HL-60 (cell line): Measurements from ENCODE around the gene GSN.
"Not testable (repeated sequence)": the region's sequence is repeated elsewhere in the genome, so short reads cannot be mapped to it uniquely, and the experiment has no call there.

ENCODE experiments used
- DNase-seq, 2 experiments: peaks; one replicate each; pipeline ENCODE4 v3.0.0-alpha.2; 2010 to 2020; ENCODE audit warnings: low read depth in 1 of 2, low spot score in 1 of 2
- H3K27ac ChIP-seq: fragments of 250-450 bp; sonication (Bioruptor Pico); replicated peaks from 2 replicates; pipeline ENCODE4 v1.5.1; 2020; ENCODE audit warnings: mild to moderate bottlenecking, moderate library complexity
- H3K27me3 ChIP-seq: fragments of 250-450 bp; sonication (Bioruptor Pico); 2 replicates; pipeline ENCODE4 v1.5.1; 2021; ENCODE audit warnings: mild to moderate bottlenecking, moderate library complexity; ENCODE audit not compliant: insufficient read depth, poor library complexity, severe bottlenecking
- H3K4me3 ChIP-seq: replicated peaks from 2 replicates; pipeline ENCODE4 v1.5.1; 2011; ENCODE audit warnings: mild to moderate bottlenecking, control low read depth, low read length; ENCODE audit not compliant: insufficient read depth
- GABPA ChIP-seq: IDR thresholded peaks from 2 replicates; pipeline ENCODE4 v1.6.1; 2012; ENCODE audit warnings: low read depth
- POLR2AphosphoS5 ChIP-seq: IDR thresholded peaks from 2 replicates; pipeline ENCODE4 v1.6.1; 2012; ENCODE audit warnings: low read depth
- SPI1 ChIP-seq: IDR thresholded peaks from 2 replicates; pipeline ENCODE4 v1.6.1; 2012; ENCODE audit warnings: low read depth, mild to moderate bottlenecking, borderline replicate concordance
- TF ChIP-seq, protein P1 (sequence below): IDR thresholded peaks from one replicate; pipeline ENCODE4 v1.5.1; 2011; ENCODE audit warnings: low read length, control low read depth, inconsistent platforms; ENCODE audit not compliant: insufficient read depth
- TF ChIP-seq, protein P2 (sequence below): IDR thresholded peaks from 2 replicates; pipeline ENCODE4 v1.6.1; 2012; ENCODE audit warnings: low read depth; ENCODE audit not compliant: insufficient replicate concordance

The GSN gene

DNA sequence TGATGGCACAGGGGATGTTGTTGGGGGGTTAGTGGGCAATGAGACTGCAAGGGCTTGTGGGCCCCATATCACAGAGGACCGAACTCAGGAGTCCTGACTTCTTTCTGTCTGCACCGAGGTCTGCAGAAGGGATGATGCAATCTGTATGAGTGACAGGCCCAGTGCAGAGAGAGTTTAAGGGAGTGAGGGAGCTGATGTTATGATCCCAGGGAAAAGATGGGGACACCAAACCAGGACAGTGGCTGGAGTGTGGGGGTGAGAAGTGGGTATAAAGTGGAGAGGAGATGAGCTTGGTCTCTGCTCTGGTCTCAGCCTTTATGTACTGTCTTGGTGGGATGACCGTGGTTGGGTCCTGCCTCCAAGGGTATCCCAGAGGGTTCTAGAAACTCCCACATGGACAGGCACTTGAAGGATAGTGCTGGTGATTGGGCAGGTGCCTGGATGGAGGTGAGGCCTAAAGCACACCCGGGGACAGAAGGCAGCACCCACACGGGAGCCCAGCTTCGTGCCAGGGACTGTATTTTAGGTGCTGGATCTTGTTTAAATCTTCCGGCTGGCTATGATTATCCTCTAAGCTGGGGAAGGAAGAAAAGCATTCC lies 21.9 kb downstream of the GSN start:
- TF ChIP-seq POLR2AphosphoS5: no peak
- TF ChIP-seq, protein P1, sequence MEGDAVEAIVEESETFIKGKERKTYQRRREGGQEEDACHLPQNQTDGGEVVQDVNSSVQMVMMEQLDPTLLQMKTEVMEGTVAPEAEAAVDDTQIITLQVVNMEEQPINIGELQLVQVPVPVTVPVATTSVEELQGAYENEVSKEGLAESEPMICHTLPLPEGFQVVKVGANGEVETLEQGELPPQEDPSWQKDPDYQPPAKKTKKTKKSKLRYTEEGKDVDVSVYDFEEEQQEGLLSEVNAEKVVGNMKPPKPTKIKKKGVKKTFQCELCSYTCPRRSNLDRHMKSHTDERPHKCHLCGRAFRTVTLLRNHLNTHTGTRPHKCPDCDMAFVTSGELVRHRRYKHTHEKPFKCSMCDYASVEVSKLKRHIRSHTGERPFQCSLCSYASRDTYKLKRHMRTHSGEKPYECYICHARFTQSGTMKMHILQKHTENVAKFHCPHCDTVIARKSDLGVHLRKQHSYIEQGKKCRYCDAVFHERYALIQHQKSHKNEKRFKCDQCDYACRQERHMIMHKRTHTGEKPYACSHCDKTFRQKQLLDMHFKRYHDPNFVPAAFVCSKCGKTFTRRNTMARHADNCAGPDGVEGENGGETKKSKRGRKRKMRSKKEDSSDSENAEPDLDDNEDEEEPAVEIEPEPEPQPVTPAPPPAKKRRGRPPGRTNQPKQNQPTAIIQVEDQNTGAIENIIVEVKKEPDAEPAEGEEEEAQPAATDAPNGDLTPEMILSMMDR: no peak
- TF ChIP-seq GABPA: no peak
- no peak for TF ChIP-seq SPI1
- TF ChIP-seq, protein P2, sequence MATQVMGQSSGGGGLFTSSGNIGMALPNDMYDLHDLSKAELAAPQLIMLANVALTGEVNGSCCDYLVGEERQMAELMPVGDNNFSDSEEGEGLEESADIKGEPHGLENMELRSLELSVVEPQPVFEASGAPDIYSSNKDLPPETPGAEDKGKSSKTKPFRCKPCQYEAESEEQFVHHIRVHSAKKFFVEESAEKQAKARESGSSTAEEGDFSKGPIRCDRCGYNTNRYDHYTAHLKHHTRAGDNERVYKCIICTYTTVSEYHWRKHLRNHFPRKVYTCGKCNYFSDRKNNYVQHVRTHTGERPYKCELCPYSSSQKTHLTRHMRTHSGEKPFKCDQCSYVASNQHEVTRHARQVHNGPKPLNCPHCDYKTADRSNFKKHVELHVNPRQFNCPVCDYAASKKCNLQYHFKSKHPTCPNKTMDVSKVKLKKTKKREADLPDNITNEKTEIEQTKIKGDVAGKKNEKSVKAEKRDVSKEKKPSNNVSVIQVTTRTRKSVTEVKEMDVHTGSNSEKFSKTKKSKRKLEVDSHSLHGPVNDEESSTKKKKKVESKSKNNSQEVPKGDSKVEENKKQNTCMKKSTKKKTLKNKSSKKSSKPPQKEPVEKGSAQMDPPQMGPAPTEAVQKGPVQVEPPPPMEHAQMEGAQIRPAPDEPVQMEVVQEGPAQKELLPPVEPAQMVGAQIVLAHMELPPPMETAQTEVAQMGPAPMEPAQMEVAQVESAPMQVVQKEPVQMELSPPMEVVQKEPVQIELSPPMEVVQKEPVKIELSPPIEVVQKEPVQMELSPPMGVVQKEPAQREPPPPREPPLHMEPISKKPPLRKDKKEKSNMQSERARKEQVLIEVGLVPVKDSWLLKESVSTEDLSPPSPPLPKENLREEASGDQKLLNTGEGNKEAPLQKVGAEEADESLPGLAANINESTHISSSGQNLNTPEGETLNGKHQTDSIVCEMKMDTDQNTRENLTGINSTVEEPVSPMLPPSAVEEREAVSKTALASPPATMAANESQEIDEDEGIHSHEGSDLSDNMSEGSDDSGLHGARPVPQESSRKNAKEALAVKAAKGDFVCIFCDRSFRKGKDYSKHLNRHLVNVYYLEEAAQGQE: no peak
- H3K27ac ChIP-seq: peak overlapping the region; percentile 79
- H3K4me3 ChIP-seq: no peak overlapping the region
- no peak for DNase-seq
- no peaks in the 10 kb centered on the region for H3K27me3 ChIP-seq

DNA sequence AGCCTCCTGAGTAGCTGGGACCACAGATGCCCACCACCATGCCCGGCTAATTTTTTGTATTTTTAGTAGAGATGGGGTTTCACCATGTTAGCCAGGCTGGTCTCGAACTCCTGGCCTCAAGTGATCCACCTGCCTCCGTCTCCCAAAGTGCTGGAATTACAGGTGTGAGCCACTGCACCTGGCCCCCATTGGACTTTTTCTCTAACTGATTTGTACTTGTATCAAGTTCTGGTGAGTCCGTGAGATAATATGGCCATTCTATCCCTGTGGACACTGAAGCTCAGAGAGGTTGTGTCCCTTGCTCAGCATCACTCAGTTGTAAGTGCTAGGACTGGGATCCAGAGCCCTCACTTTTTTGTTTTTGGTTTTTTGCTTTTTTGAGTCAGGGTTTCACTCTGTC lies 23.6 kb downstream of the GSN start:
- H3K27ac ChIP-seq, H3K4me3 ChIP-seq, DNase-seq, H3K27me3 ChIP-seq: not testable (repeated sequence)

- H3K4me3 ChIP-seq: no peak overlapping the region
- DNase-seq: no peak
- no peak for TF ChIP-seq SPI1
- TF ChIP-seq, protein P1: no peak
- TF ChIP-seq POLR2AphosphoS5: no peak
- TF ChIP-seq, protein P2: no peak
- TF ChIP-seq GABPA: no peak
- no peaks in the 10 kb centered on the region for H3K27me3 ChIP-seq
- H3K27ac ChIP-seq: no peak overlapping the region
Measured at GRCh38 chr9:121292051-121292450, 24.1 kb downstream of the GSN start.

- no peaks in the 10 kb centered on the region for H3K27me3 ChIP-seq
- TF ChIP-seq, protein P2: no peak
- TF ChIP-seq POLR2AphosphoS5: no peak
- TF ChIP-seq, protein P1: no peak
- TF ChIP-seq GABPA: no peak
- no peak for TF ChIP-seq SPI1
- DNase-seq: no peak
- no peak overlapping the region for H3K4me3 ChIP-seq
- H3K27ac ChIP-seq: no peak overlapping the region
Measured at GRCh38 chr9:121292801-121293241, 24.9 kb downstream of the GSN start.
